ENCODE results near the gene KDM6B.

KDM6B gene

GRCh38 chr17:7839190-7839875 is 5.3 kb downstream of the KDM6B start:
- DNase-seq (ENCODE audit: low read depth in 2 of 3, low spot score in 1 of 3), result no peak

DNA sequence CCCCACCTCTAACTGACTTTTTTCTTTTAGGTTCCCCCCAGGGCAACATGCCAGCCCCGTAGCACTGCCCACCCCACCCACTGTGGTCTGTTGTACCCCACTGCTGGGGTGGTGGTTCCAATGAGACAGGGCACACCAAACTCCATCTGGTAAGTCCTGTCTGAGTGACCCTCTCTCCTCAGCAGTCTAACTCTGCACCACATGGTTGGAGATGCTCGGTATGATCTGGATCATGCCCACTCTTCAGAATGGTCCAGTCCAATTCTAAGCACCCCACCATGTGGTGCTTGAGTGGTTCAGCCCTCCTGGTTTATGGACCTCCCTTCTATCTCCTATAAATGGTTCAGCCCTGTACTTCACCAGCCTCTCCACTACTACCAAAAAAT is 5.9 kb downstream of the KDM6B start:
- no peak for DNase-seq (ENCODE audit: low read depth in 2 of 3, low spot score in 1 of 3)

GRCh38 chr17:7840441-7840840 is 6.4 kb downstream of the KDM6B start:
- DNase-seq (ENCODE audit: low read depth in 2 of 3, low spot score in 1 of 3), result no peak

DNA sequence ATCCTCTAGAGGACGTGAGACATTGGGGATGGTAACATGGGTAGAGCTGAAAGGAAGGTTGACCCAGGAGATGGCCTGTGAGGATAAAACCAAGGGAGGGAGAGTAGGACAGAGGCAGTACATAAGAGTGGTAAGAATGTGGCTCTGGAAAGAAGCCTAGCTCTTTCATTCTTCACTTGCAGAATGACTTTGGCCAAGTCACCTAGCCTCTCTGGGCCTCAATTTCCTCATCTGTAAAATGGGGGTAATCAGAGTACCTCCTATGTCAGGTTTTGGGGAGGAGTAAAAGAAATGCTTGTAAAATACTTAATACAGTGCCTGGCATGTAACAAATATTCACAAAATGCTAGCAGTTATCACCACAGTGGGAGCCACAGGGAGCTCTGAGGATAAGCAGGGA is 6.9 kb downstream of the KDM6B start:
- no peak for DNase-seq (ENCODE audit: low read depth in 2 of 3, low spot score in 1 of 3)

GRCh38 chr17:7841396-7841914 is 7.4 kb downstream of the KDM6B start:
- DNase-seq (ENCODE audit: low read depth in 2 of 3, low spot score in 1 of 3), result peak; percentile 82 to 86 (median 83)

GRCh38 chr17:7841915-7842379 is 7.9 kb downstream of the KDM6B start:
- DNase-seq (ENCODE audit: low read depth in 2 of 3, low spot score in 1 of 3), result peak; percentile 77 to 82 (median 77)

GRCh38 chr17:7842380-7843256 is 8.6 kb downstream of the KDM6B start:
- DNase-seq (ENCODE audit: low read depth in 2 of 3, low spot score in 1 of 3), result peak; percentile 89 to 94 (median 91)

GRCh38 chr17:7843257-7843535 is 9.2 kb downstream of the KDM6B start:
- peak in 1 of 3 donors; percentile 47 for DNase-seq (ENCODE audit: low read depth in 2 of 3, low spot score in 1 of 3)

GRCh38 chr17:7843536-7844291 is 9.7 kb downstream of the KDM6B start:
- peak; percentile 77 to 89 (median 81) for DNase-seq (ENCODE audit: low read depth in 2 of 3, low spot score in 1 of 3)

GRCh38 chr17:7844292-7845154 is 10.5 kb downstream of the KDM6B start:
- DNase-seq (ENCODE audit: low read depth in 2 of 3, low spot score in 1 of 3), result peak; percentile 73 to 82 (median 79)

DNA sequence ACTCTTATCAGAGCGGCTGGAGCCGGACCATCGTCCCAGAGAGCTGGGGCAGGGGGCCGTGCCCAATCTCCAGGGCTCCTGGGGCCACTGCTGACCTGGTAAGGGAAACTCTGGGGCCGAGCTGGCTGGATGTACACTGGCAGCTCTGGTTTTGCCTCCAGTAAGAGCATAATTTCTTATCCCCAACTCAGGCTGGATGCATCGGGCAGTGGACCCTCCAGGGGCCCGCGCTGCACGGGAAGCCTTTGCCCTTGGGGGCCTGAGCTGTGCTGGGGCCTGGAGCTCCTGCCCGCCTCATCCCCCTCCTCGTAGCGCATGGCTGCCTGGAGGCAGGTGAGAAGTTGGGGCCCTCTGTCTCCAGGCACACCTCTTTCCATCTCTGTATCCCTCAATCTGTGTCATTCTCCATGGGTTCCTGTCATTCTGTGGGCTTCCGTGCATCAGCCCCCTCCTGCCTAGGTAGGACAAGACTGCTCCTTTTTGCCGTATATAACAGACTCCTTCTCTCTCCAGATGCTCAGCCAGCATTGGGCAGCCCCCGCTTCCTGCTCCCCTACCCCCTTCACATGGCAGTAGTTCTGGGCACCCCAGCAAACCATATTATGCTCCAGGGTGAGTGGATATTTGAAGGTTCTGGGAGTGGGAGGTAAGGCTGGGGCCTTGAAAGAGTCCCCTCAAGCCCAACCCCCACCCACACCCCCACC is 11.5 kb downstream of the KDM6B start:
- no peak for DNase-seq (ENCODE audit: low read depth in 2 of 3, low spot score in 1 of 3)

DNA sequence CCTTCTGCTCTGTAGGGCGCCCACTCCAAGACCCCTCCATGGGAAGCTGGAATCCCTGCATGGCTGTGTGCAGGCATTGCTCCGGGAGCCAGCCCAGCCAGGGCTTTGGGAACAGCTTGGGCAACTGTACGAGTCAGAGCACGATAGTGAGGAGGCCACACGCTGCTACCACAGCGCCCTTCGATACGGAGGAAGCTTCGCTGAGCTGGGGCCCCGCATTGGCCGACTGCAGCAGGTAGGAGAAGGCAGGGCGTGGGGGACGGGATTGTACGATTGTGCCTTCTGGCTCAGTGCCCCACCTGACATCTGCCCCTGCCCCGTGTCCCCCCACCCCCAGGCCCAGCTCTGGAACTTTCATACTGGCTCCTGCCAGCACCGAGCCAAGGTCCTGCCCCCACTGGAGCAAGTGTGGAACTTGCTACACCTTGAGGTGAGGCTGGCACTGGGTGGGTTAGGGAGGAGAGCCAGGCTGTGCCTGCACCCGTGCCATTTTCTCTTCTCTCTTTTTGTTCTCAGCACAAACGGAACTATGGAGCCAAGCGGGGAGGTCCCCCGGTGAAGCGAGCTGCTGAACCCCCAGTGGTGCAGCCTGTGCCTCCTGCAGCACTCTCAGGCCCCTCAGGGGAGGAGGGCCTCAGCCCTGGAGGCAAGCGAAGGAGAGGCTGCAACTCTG is 12.2 kb downstream of the KDM6B start:
- no peak for DNase-seq (ENCODE audit: low read depth in 2 of 3, low spot score in 1 of 3)

DNA sequence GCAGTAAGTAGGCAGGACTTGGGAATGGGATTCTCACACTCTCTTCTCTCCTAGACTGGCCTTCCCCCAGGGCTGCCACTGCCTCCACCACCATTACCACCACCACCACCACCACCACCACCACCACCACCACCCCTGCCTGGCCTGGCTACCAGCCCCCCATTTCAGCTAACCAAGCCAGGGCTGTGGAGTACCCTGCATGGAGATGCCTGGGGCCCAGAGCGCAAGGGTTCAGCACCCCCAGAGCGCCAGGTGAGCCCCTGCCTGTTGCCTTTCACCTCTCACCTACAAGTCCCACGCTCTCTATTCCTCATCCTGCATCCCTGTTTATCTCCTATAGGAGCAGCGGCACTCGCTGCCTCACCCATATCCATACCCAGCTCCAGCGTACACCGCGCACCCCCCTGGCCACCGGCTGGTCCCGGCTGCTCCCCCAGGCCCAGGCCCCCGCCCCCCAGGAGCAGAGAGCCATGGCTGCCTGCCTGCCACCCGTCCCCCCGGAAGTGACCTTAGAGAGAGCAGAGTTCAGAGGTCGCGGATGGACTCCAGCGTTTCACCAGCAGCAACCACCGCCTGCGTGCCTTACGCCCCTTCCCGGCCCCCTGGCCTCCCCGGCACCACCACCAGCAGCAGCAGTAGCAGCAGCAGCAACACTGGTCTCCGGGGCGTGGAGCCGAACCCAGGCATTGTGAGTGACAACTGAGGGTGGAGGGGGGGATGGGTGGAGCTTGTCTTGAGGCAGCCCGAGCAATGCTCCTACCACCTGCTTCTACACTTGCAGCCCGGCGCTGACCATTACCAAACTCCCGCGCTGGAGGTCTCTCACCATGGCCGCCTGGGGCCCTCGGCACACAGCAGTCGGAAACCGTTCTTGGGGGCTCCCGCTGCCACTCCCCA is 13.0 kb downstream of the KDM6B start:
- DNase-seq (ENCODE audit: low read depth in 2 of 3, low spot score in 1 of 3), result no peak

- DNase-seq (ENCODE audit: low read depth in 2 of 3, low spot score in 1 of 3), result no peak
Measured at GRCh38 chr17:7848131-7848579, 14.1 kb downstream of the KDM6B start.

DNA sequence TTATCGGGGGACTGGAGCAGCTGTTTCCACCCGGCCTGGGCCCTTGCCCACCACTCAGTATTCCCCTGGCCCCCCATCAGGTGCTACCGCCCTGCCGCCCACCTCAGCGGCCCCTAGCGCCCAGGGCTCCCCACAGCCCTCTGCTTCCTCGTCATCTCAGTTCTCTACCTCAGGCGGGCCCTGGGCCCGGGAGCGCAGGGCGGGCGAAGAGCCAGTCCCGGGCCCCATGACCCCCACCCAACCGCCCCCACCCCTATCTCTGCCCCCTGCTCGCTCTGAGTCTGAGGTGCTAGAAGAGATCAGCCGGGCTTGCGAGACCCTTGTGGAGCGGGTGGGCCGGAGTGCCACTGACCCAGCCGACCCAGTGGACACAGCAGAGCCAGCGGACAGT is 14.7 kb downstream of the KDM6B start:
- DNase-seq (ENCODE audit: low read depth in 2 of 3, low spot score in 1 of 3), result no peak

GRCh38 chr17:7849130-7849750 is 15.2 kb downstream of the KDM6B start:
- DNase-seq (ENCODE audit: low read depth in 2 of 3, low spot score in 1 of 3), result no peak

- no peak for DNase-seq (ENCODE audit: low read depth in 2 of 3, low spot score in 1 of 3)
Measured at GRCh38 chr17:7849751-7850504, 15.9 kb downstream of the KDM6B start.
